Glutamatergic neuron (in vitro differentiated cells): ENCODE measurements around the gene DCAF8L2. TPM values are rescaled to one million over a fixed set of nuclear protein-coding genes. Genes with fewer than 3 reads are reported as not detected.

Experiments used
- DNase-seq: peaks from one replicate; pipeline ENCODE4 v3.0.0; 2022
- H3K27ac Mint-ChIP-seq: one replicate; pipeline ENCODE4 v1.8.0; 2020; ENCODE audit warnings: mild to moderate bottlenecking, mixed read lengths, inconsistent platforms; ENCODE audit not compliant: unreplicated experiment
- H3K27me3 Mint-ChIP-seq: one replicate; pipeline ENCODE4 v1.8.0; 2020; ENCODE audit warnings: mild to moderate bottlenecking, moderate library complexity, mixed read lengths, inconsistent platforms; ENCODE audit not compliant: unreplicated experiment
- H3K36me3 Mint-ChIP-seq: one replicate; pipeline ENCODE4 v1.8.0; 2020; ENCODE audit warnings: mild to moderate bottlenecking, mixed read lengths, inconsistent platforms; ENCODE audit not compliant: unreplicated experiment
- H3K4me1 Mint-ChIP-seq: one replicate; pipeline ENCODE4 v1.8.0; 2020; ENCODE audit warnings: mild to moderate bottlenecking, low read depth, mixed read lengths, inconsistent platforms; ENCODE audit not compliant: unreplicated experiment
- H3K4me3 Mint-ChIP-seq: one replicate; pipeline ENCODE4 v1.8.0; 2020; ENCODE audit warnings: mild to moderate bottlenecking, mixed read lengths, inconsistent platforms; ENCODE audit not compliant: unreplicated experiment
- H3K9me3 Mint-ChIP-seq: one replicate; pipeline ENCODE4 v1.8.0; 2020; ENCODE audit warnings: mild to moderate bottlenecking, moderate library complexity, mixed read lengths, inconsistent platforms; ENCODE audit not compliant: unreplicated experiment
- CTCF ChIP-seq: fragments of 200-600 bp; sonication (generic); IDR thresholded peaks from one replicate; pipeline ENCODE4 v1.5.0; 2021; ENCODE audit not compliant: partially characterized antibody, unreplicated experiment
- total RNA-seq: library from RNA; stranded (reverse); fragmentation: NEBNext Ultra II Directional; extraction: Animal tissue kit (Norgen Biotek cat#: 25700); gene quantifications from one replicate; pipeline ENCODE4 v1.2.1, GENCODE V29; 2021; ENCODE audit not compliant: unreplicated experiment

Gene DCAF8L2
- total RNA-seq, 1 donor from 2014 or later = not detected

- Mint-ChIP-seq H3K27me3 (no peaks in the 10 kb centered on the region), H3K4me3 (no peak overlapping the region), H3K9me3 (peaks cover 1% of the 10 kb centered on the region), H3K36me3 (no peaks in the 10 kb centered on the region), H3K4me1 (no peaks in the 10 kb centered on the region), H3K27ac (no peak overlapping the region)
- no peak for DNase-seq
- TF ChIP-seq CTCF = no peak
Measured at GRCh38 chrX:27797575-27797974, 207.4 kb downstream of the DCAF8L2 start.

Other genes with a start within 250 kb of the DCAF8L2 start
- gene PPP4R3C, start 127.0 kb upstream of the DCAF8L2 start, total RNA-seq = not detected
- gene MAGEB10, start 217.6 kb downstream of the DCAF8L2 start, total RNA-seq = not detected